ENCODE measurements around the gene LETM1. TPM values are rescaled to one million over a fixed set of nuclear protein-coding genes. Genes with fewer than 3 reads are reported as not detected.

LETM1 gene
- total and polyA plus RNA-seq, 2 of the 8 experiments (the other 6 are each of a cell fraction or from before 2014, with no cell fraction given) = 19.8 to 50.1 TPM

DNA sequence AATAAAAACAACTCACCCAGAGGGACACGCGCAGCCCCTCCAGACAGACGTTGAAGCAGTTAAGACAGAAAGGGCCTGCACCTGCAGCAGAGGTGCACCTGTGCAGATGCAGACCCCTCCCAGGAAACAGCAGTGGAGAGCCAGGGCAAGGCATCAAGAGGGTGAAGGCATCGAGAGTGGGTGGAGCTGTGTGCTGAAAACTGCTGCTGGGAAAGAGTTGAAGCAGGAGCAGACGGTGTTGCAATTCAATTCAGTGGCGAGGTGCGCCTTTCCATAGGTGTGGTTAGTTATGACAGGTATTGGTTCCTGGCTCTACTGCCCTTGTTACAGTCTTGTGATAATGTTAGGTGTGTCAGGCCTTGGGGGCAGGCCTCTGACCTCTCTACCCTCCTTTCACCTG is 16.7 kb downstream of the LETM1 start:
- Histone ChIP-seq H3K4ac (replicated peaks; ENCODE audit: insufficient read length, low read depth, low read length) (no peak overlapping the region), H3K79me2 (ENCODE audit: control insufficient read depth in 1 of 2, insufficient read depth in 2 of 2, low read length in 2 of 2) (no peaks in the 10 kb centered on the region), H3K23ac (ENCODE audit: insufficient read length) (no peak overlapping the region), H2BK12ac (ENCODE audit: low read depth, low read length) (no peak overlapping the region), H4K20me1 (replicated peaks in 1 of 2; ENCODE audit: control insufficient read depth in 1 of 2, insufficient read depth in 2 of 2, low read length in 2 of 2) (peaks cover 1 to 21% of the 10 kb centered on the region in 2 experiments), H3K27me3 (replicated peaks in 1 of 4; ENCODE audit: control insufficient read depth in 3 of 4, extremely low read depth in 1 of 4, insufficient read depth in 3 of 4, low read length in 3 of 4) (no peaks in the 10 kb centered on the region), H2BK20ac (ENCODE audit: low read length) (no peak overlapping the region), H3K4me3 (ENCODE audit: extremely low read depth in 1 of 4, insufficient read depth in 2 of 4, low read depth in 3 of 4, low read length in 4 of 4) (no peak overlapping the region), H2AK5ac (ENCODE audit: low read depth, low read length) (no peak overlapping the region), H3K14ac (ENCODE audit: insufficient read length) (no peak overlapping the region), H3K79me1 (ENCODE audit: low read depth, low read length) (peaks cover 10% of the 10 kb centered on the region), H3K27ac (ENCODE audit: low read depth, low read length) (no peak overlapping the region), H3K9me3 (ENCODE audit: insufficient read depth in 2 of 2, low read depth in 1 of 2, low read length in 1 of 2) (no peaks in the 10 kb centered on the region), H2BK5ac (ENCODE audit: low read depth, low read length) (no peak overlapping the region), H2AFZ (ENCODE audit: low read length) (no peak overlapping the region), H3K56ac (replicated peaks; ENCODE audit: insufficient read length, low read depth, low read length) (no peak overlapping the region), H3K4me1 (replicated peaks in 1 of 4; ENCODE audit: control insufficient read depth in 3 of 4, insufficient read depth in 4 of 4, low read length in 3 of 4) (no peaks in the 10 kb centered on the region), H4K91ac (replicated peaks; ENCODE audit: insufficient read length, low read length) (no peak overlapping the region), H3K23me2 (ENCODE audit: low read depth, low read length) (no peaks in the 10 kb centered on the region), H3K18ac (ENCODE audit: extremely low read depth, low read length) (no peak overlapping the region), H3K4me2 (ENCODE audit: insufficient read depth in 1 of 2, low read depth in 2 of 2, low read length in 2 of 2) (no peak overlapping the region), H3K9ac (replicated peaks in 1 of 4; ENCODE audit: extremely low read depth in 1 of 4, low read depth in 3 of 4, low read length in 3 of 4) (no peak overlapping the region), H4K5ac (ENCODE audit: insufficient read length, low read depth, low read length) (no peak overlapping the region), H2BK15ac (ENCODE audit: low read length) (no peak overlapping the region), H4K8ac (ENCODE audit: extremely low read depth, insufficient read depth, low read length) (no peak overlapping the region), H2BK120ac (replicated peaks; ENCODE audit: low read depth, low read length) (no peak overlapping the region), H3K36me3 (ENCODE audit: control insufficient read depth in 2 of 4, insufficient read depth in 4 of 4, low read length in 3 of 4) (peaks cover 0 to 14% (median 8%) of the 10 kb centered on the region in 4 experiments; a peak in 5 of 8 replicates)
- CTCF ChIA-PET (ENCODE audit: partially characterized antibody) = interaction anchor here (0.9 to 2.9 kb wide), 3 partner anchors 26 to 94 kb away, joined by 3 to 10 read pairs (median 4); no protein-coding TSS in a partner anchor
- no peak for DNase-seq (ENCODE audit: low read depth in 1 of 2, low spot score in 2 of 2)
- 96% methylated on average over 7 of the region's 7 CpGs; no CpG with 5 or more reads in 1 of the 2 experiments for WGBS, 2 experiments (ENCODE audit: extremely low coverage in 1 of 2, insufficient coverage in 1 of 2, insufficient read length in 1 of 2, insufficient replicate concordance in 2 of 2, low coverage in 1 of 2, low lambda C conversion rate in 2 of 2, missing lambda C conversion rate in 1 of 2)
- TF ChIP-seq JUN (IDR thresholded peaks at IDR 0.05; ENCODE audit: low read depth, low read length) = no peak
- TF ChIP-seq RXRA (IDR thresholded peaks at IDR 0.05; ENCODE audit: insufficient read depth, low read depth, low read length) = no peak
- TF ChIP-seq EGR1 (IDR thresholded peaks at IDR 0.05; ENCODE audit: borderline replicate concordance, low read depth, low read length) = no peak
- no peak for TF ChIP-seq CBX8 (IDR thresholded peaks at IDR 0.05; ENCODE audit: borderline replicate concordance, low read depth, low read length)
- no peak for FAIRE-seq
- POLR2A ChIA-PET (ENCODE audit: partially characterized antibody) = interaction anchor here (1.2 kb wide), 1 partner anchor 16 kb away, joined by 4 read pairs; the partner anchor contains the start of gene LETM1
